ENCODE data around the gene TDRD10.

GRCh38 chr1:154501423-154502065 lies 475 bp upstream of the TDRD10 start:
- no peak for TF ChIP-seq CTCF (conservative IDR thresholded peaks at IDR 0.05; ENCODE audit: low read depth in 2 of 2)
- TF ChIP-seq POLR2AphosphoS5 (IDR thresholded peaks at IDR 0.05; ENCODE audit: low read depth), result no peak
- peak; percentile 86 for TF ChIP-seq EZH2 (IDR thresholded peaks at IDR 0.05; ENCODE audit: low read depth, unreplicated experiment)
- TF ChIP-seq REST (IDR thresholded peaks at IDR 0.05; ENCODE audit: unreplicated experiment), result no peak
- TF ChIP-seq EZH2phosphoT487 (IDR thresholded peaks at IDR 0.05; ENCODE audit: unreplicated experiment), result peak; percentile 90
- TF ChIP-seq ZNF462 (CRISPR knock-in tag; IDR thresholded peaks at IDR 0.05), result no peak
- TF ChIP-seq CREB1 (CRISPR knock-in tag; IDR thresholded peaks at IDR 0.05; ENCODE audit: low read depth), result no peak
- no peak for TF ChIP-seq ZNF331 (CRISPR knock-in tag; IDR thresholded peaks at IDR 0.05; ENCODE audit: low read depth)

Data from GM23338 (cell line).